Measurements from ENCODE around the gene ZW10. TPM values are rescaled to one million over a fixed set of nuclear protein-coding genes. Genes with fewer than 3 reads are reported as not detected.

ZW10 gene
- polyA plus RNA-seq, 3 donors = 3.3 to 13.1 (median 10.2) TPM

DNA sequence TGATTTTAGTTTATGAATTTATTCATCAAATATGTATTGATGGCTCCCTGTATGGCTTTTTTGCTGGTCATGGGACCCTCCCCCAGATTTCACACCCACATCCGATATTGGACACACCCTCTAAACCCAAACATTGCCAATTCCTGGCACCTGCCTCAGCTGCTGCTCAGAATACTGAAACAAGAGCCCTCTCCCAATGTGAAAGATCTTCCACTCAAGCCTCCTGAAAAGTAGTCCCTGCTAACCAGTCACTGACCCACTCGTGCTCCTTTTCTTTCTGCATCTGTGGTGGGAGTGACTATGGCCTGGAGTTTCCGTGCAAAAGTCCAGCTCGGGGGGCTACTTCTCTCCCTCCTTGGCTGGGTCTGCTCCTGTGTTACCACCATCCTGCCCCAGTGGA lies 6.0 kb upstream of the ZW10 start, which contains the start of gene CLDN25:
CLDN25 (plus strand) TSS at position 301 of the 400 bp plus-strand sequence; CDS start at position 301, 0 bp downstream.
- 91% methylated on average over 1 of the region's 4 CpGs for WGBS (ENCODE audit: insufficient coverage)
- no peak for DNase-seq
- no peaks in the 10 kb centered on the region for H3K4me1 ChIP-seq (ENCODE audit: control insufficient read depth in 1 of 2, insufficient read depth in 2 of 2, low read length in 2 of 2)
- no peak within 1 kb of the TSS for H3K27ac ChIP-seq (ENCODE audit: low read depth in 1 of 2, low read length in 2 of 2)
- no peaks in the 10 kb centered on the region for H3K79me2 ChIP-seq (ENCODE audit: insufficient read depth, low read length)
- Mint-ChIP-seq H3K27ac (no peak within 1 kb of the TSS), H3K4me3 (no peak within 1 kb of the TSS), H3K36me3 (no peaks in the 10 kb centered on the region), H3K4me1 (peaks cover 2% of the 10 kb centered on the region), H3K9me3 (no peaks in the 10 kb centered on the region), H3K27me3 (ENCODE audit: low read depth in 3 of 3) (peaks cover 8 to 15% (median 12%) of the 10 kb centered on the region in 3 donors)
- no peaks in the 10 kb centered on the region for H3K36me3 ChIP-seq (replicated peaks in 1 of 2; ENCODE audit: control insufficient read depth in 1 of 2, insufficient read depth in 2 of 2, low read length in 2 of 2)
- no peak within 1 kb of the TSS for H2AFZ ChIP-seq (ENCODE audit: insufficient read depth, low read depth, low read length, poor library complexity, severe bottlenecking)
- no peak within 1 kb of the TSS for H3K4me3 ChIP-seq (replicated peaks in 1 of 3; ENCODE audit: low read depth in 2 of 3, low read length in 3 of 3)
- peaks cover 0 to 7% of the 10 kb centered on the region in 2 donors for H3K27me3 ChIP-seq (ENCODE audit: control insufficient read depth in 2 of 2, insufficient read depth in 2 of 2, low read length in 2 of 2)
- H3K4me2 ChIP-seq (replicated peaks; ENCODE audit: extremely low read depth, low read length, poor library complexity, severe bottlenecking) = no peak within 1 kb of the TSS
- no peak within 1 kb of the TSS for H3K9ac ChIP-seq (ENCODE audit: insufficient read depth, low read length, poor library complexity, severe bottlenecking)
- H4K20me1 ChIP-seq (ENCODE audit: insufficient read depth, low read length) = no peaks in the 10 kb centered on the region
- no peaks in the 10 kb centered on the region for H3K9me3 ChIP-seq (replicated peaks in 1 of 2; ENCODE audit: control insufficient read depth in 1 of 2, insufficient read depth in 1 of 2, low read length in 2 of 2)
- intact Hi-C loops (cut with micrococcal nuclease) = loop anchor here (10.0 kb wide), 2 partner anchors 95 to 465 kb away; partner anchors contain the start of genes TTC12 (in 1 of the 2) and USP28 (in 1 of the 2)
- TF ChIP-seq, protein P1, sequence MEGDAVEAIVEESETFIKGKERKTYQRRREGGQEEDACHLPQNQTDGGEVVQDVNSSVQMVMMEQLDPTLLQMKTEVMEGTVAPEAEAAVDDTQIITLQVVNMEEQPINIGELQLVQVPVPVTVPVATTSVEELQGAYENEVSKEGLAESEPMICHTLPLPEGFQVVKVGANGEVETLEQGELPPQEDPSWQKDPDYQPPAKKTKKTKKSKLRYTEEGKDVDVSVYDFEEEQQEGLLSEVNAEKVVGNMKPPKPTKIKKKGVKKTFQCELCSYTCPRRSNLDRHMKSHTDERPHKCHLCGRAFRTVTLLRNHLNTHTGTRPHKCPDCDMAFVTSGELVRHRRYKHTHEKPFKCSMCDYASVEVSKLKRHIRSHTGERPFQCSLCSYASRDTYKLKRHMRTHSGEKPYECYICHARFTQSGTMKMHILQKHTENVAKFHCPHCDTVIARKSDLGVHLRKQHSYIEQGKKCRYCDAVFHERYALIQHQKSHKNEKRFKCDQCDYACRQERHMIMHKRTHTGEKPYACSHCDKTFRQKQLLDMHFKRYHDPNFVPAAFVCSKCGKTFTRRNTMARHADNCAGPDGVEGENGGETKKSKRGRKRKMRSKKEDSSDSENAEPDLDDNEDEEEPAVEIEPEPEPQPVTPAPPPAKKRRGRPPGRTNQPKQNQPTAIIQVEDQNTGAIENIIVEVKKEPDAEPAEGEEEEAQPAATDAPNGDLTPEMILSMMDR (IDR thresholded peaks at IDR 0.05) = no peak

DNA sequence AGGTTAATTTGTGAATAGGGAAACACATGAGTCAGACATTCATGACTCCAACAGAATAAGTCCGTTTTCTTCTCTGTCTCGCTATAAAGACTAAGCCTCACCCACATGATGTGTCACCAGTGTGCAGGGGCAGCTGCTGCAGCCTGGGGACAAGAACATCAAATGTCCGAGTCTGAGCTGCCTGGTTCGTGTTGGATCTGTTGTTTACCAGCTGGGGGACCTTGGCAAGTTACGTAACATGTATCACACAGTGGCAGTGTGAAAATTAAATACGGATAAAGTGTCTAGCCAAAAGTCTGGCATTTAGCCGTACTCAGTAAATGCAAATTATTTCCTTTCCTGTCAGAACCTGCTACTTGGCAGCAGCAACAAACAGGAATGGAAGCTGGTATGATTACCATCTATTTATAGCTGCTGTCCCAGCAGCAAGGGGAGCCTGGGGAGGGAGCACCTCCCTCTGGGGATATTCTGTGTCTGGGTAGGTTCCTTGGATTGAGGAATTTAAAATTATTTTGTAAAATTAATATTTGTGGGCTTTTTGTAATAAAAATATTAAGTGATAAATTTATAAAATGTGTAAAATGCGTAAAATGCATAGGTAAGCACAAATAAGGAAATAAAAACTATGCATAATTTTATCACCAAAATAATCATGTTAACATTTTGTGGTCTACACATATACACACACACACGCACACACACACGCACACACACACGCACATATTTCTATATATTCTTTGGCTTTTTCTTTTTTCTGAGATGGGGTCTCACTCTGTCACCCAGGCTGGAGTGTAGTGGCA lies 4.8 kb upstream of the ZW10 start:
- H3K27ac ChIP-seq (ENCODE audit: low read depth in 1 of 2, low read length in 2 of 2) = no peak overlapping the region
- H3K79me2 ChIP-seq (ENCODE audit: insufficient read depth, low read length) = peaks cover 3% of the 10 kb centered on the region
- peak in 1 of 3 donors; percentile 7 for DNase-seq
- Mint-ChIP-seq H3K27me3 (ENCODE audit: low read depth in 3 of 3) (peaks cover 7 to 14% (median 12%) of the 10 kb centered on the region in 3 donors), H3K36me3 (no peaks in the 10 kb centered on the region), H3K4me1 (peaks cover 2% of the 10 kb centered on the region), H3K9me3 (no peaks in the 10 kb centered on the region), H3K27ac (no peak overlapping the region), H3K4me3 (no peak overlapping the region)
- TF ChIP-seq, protein P1 (IDR thresholded peaks at IDR 0.05) = no peak
- no peak overlapping the region for H3K4me3 ChIP-seq (replicated peaks in 1 of 3; ENCODE audit: low read depth in 2 of 3, low read length in 3 of 3)
- H3K9me3 ChIP-seq (replicated peaks in 1 of 2; ENCODE audit: control insufficient read depth in 1 of 2, insufficient read depth in 1 of 2, low read length in 2 of 2) = no peaks in the 10 kb centered on the region
- H4K20me1 ChIP-seq (ENCODE audit: insufficient read depth, low read length) = peaks cover 2% of the 10 kb centered on the region
- peaks cover 0 to 1% of the 10 kb centered on the region in 2 donors for H3K4me1 ChIP-seq (ENCODE audit: control insufficient read depth in 1 of 2, insufficient read depth in 2 of 2, low read length in 2 of 2)
- H3K4me2 ChIP-seq (replicated peaks; ENCODE audit: extremely low read depth, low read length, poor library complexity, severe bottlenecking) = no peak overlapping the region
- intact Hi-C loops (cut with micrococcal nuclease) = loop anchor here (10.0 kb wide), 2 partner anchors 96 to 464 kb away; partner anchors contain the start of genes TTC12 (in 1 of the 2) and USP28 (in 1 of the 2)
- no peaks in the 10 kb centered on the region for H3K36me3 ChIP-seq (replicated peaks in 1 of 2; ENCODE audit: control insufficient read depth in 1 of 2, insufficient read depth in 2 of 2, low read length in 2 of 2)
- no peak overlapping the region for H3K9ac ChIP-seq (ENCODE audit: insufficient read depth, low read length, poor library complexity, severe bottlenecking)
- 27% methylated on average over 4 of the region's 11 CpGs for WGBS (ENCODE audit: insufficient coverage)
- peak overlapping the region; percentile 24 for H2AFZ ChIP-seq (ENCODE audit: insufficient read depth, low read depth, low read length, poor library complexity, severe bottlenecking)
- peaks cover 0 to 7% of the 10 kb centered on the region in 2 donors for H3K27me3 ChIP-seq (ENCODE audit: control insufficient read depth in 2 of 2, insufficient read depth in 2 of 2, low read length in 2 of 2)

All from CD14-positive monocyte (primary cell).